H1 (cell line): ENCODE data around the gene PDE4B. TPM values are rescaled to one million over a fixed set of nuclear protein-coding genes. Genes with fewer than 3 reads are reported as not detected.

Experiments used
- ASH2L ChIP-seq: fragments of 200-600, 300-600 bp; sonication (generic); IDR thresholded peaks from one replicate; pipeline ENCODE4 v1.7.1; 2017; ENCODE audit warnings: low read length
- SIN3A ChIP-seq, 2 experiments: IDR thresholded peaks in 1 of 2; conservative IDR thresholded peaks in 1 of 2; 2 replicates each; pipeline ENCODE4 v1.6.1; 2011 to 2012; ENCODE audit warnings: low read length in 2 of 2, improper control_type of control experiment in 1 of 2, low read depth in 1 of 2, mild to moderate bottlenecking in 1 of 2
- polyA plus RNA-seq, 7 experiments: library from polyadenylated mRNA; depleted of rRNA in 3 of 7; stranded (reverse) in 5 of 7; unstranded in 2 of 7; fragments of >200 nt in 5 of 7; fragments of 200-250 nt in 2 of 7; gene quantifications; 1 replicate in 5 of 7; 2 replicates in 1 of 7; 4 replicates in 1 of 7; pipeline versions ENCODE4 v1.2.1 to v1.2.3, GENCODE V29; 2011 to 2013; ENCODE audit warnings: missing spikeins in 2 of 7, mixed read lengths in 2 of 7
- total RNA-seq: library from RNA; stranded (reverse); fragmentation: NEBNext Ultra II Directional; extraction: Animal tissue kit (Norgen Biotek cat#: 25700); gene quantifications from 2 replicates; pipeline ENCODE4 v1.2.1, GENCODE V29; 2021
- TF ChIP-seq, protein P1 (sequence below): fragments of 300-600 bp; sonication (generic); IDR thresholded peaks from 2 replicates; pipeline ENCODE4 v1.7.1; 2012; ENCODE audit warnings: low read length, moderate library complexity, mild to moderate bottlenecking, inconsistent platforms; ENCODE audit not compliant: insufficient replicate concordance
- TF ChIP-seq, protein P2 (sequence below): IDR thresholded peaks from 2 replicates; pipeline ENCODE4 v1.6.1; 2012; ENCODE audit warnings: low read length, inconsistent platforms
- TF ChIP-seq, protein P3 (sequence below), 3 experiments: IDR thresholded peaks; 1 replicate in 2 of 3; 2 replicates in 1 of 3; pipeline versions ENCODE4 v1.5.1 to v1.6.1; 2011; ENCODE audit warnings: low read length in 3 of 3, mild to moderate bottlenecking in 3 of 3, inconsistent platforms in 2 of 3, low read depth in 1 of 3, moderate library complexity in 1 of 3; ENCODE audit not compliant: insufficient read depth in 1 of 3; ENCODE audit errors: control extremely low read depth in 1 of 3

PDE4B gene
- total and polyA plus RNA-seq, 2 of the 8 experiments (the other 6 are each of a cell fraction or from before 2014, with no cell fraction given): 5.0 to 15.1 TPM

DNA sequence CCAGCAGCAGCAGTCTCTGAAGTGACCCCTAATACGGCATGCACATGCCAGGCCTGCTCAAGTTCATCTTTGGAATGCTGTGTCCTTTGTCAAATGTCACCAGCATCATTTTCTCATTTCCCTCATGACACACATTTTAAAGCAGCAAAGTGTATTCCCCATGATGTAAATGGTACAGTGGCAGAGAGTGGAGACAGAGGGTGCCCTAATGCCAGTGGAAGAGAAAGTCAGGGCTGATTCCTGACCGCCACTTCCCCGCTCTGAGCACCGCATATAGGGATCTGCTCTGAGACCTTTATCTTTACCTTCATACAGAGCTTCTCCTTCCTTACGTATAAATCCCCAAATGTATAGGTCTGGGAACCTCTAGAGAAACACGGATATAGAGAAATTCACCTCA lies 518.9 kb downstream of the PDE4B start (continued):
- TF ChIP-seq, protein P1, sequence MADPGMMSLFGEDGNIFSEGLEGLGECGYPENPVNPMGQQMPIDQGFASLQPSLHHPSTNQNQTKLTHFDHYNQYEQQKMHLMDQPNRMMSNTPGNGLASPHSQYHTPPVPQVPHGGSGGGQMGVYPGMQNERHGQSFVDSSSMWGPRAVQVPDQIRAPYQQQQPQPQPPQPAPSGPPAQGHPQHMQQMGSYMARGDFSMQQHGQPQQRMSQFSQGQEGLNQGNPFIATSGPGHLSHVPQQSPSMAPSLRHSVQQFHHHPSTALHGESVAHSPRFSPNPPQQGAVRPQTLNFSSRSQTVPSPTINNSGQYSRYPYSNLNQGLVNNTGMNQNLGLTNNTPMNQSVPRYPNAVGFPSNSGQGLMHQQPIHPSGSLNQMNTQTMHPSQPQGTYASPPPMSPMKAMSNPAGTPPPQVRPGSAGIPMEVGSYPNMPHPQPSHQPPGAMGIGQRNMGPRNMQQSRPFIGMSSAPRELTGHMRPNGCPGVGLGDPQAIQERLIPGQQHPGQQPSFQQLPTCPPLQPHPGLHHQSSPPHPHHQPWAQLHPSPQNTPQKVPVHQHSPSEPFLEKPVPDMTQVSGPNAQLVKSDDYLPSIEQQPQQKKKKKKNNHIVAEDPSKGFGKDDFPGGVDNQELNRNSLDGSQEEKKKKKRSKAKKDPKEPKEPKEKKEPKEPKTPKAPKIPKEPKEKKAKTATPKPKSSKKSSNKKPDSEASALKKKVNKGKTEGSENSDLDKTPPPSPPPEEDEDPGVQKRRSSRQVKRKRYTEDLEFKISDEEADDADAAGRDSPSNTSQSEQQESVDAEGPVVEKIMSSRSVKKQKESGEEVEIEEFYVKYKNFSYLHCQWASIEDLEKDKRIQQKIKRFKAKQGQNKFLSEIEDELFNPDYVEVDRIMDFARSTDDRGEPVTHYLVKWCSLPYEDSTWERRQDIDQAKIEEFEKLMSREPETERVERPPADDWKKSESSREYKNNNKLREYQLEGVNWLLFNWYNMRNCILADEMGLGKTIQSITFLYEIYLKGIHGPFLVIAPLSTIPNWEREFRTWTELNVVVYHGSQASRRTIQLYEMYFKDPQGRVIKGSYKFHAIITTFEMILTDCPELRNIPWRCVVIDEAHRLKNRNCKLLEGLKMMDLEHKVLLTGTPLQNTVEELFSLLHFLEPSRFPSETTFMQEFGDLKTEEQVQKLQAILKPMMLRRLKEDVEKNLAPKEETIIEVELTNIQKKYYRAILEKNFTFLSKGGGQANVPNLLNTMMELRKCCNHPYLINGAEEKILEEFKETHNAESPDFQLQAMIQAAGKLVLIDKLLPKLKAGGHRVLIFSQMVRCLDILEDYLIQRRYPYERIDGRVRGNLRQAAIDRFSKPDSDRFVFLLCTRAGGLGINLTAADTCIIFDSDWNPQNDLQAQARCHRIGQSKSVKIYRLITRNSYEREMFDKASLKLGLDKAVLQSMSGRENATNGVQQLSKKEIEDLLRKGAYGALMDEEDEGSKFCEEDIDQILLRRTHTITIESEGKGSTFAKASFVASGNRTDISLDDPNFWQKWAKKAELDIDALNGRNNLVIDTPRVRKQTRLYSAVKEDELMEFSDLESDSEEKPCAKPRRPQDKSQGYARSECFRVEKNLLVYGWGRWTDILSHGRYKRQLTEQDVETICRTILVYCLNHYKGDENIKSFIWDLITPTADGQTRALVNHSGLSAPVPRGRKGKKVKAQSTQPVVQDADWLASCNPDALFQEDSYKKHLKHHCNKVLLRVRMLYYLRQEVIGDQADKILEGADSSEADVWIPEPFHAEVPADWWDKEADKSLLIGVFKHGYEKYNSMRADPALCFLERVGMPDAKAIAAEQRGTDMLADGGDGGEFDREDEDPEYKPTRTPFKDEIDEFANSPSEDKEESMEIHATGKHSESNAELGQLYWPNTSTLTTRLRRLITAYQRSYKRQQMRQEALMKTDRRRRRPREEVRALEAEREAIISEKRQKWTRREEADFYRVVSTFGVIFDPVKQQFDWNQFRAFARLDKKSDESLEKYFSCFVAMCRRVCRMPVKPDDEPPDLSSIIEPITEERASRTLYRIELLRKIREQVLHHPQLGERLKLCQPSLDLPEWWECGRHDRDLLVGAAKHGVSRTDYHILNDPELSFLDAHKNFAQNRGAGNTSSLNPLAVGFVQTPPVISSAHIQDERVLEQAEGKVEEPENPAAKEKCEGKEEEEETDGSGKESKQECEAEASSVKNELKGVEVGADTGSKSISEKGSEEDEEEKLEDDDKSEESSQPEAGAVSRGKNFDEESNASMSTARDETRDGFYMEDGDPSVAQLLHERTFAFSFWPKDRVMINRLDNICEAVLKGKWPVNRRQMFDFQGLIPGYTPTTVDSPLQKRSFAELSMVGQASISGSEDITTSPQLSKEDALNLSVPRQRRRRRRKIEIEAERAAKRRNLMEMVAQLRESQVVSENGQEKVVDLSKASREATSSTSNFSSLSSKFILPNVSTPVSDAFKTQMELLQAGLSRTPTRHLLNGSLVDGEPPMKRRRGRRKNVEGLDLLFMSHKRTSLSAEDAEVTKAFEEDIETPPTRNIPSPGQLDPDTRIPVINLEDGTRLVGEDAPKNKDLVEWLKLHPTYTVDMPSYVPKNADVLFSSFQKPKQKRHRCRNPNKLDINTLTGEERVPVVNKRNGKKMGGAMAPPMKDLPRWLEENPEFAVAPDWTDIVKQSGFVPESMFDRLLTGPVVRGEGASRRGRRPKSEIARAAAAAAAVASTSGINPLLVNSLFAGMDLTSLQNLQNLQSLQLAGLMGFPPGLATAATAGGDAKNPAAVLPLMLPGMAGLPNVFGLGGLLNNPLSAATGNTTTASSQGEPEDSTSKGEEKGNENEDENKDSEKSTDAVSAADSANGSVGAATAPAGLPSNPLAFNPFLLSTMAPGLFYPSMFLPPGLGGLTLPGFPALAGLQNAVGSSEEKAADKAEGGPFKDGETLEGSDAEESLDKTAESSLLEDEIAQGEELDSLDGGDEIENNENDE: no peak
- TF ChIP-seq ASH2L (no peak), SIN3A (conservative IDR thresholded peaks at IDR 0.05 in 1 of 2, IDR thresholded peaks at IDR 0.05 in 1 of 2; ENCODE audit: low read depth in 1 of 2, low read length in 2 of 2) (no peak)
- TF ChIP-seq, protein P2, sequence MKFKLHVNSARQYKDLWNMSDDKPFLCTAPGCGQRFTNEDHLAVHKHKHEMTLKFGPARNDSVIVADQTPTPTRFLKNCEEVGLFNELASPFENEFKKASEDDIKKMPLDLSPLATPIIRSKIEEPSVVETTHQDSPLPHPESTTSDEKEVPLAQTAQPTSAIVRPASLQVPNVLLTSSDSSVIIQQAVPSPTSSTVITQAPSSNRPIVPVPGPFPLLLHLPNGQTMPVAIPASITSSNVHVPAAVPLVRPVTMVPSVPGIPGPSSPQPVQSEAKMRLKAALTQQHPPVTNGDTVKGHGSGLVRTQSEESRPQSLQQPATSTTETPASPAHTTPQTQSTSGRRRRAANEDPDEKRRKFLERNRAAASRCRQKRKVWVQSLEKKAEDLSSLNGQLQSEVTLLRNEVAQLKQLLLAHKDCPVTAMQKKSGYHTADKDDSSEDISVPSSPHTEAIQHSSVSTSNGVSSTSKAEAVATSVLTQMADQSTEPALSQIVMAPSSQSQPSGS: no peak
- TF ChIP-seq, protein P3, sequence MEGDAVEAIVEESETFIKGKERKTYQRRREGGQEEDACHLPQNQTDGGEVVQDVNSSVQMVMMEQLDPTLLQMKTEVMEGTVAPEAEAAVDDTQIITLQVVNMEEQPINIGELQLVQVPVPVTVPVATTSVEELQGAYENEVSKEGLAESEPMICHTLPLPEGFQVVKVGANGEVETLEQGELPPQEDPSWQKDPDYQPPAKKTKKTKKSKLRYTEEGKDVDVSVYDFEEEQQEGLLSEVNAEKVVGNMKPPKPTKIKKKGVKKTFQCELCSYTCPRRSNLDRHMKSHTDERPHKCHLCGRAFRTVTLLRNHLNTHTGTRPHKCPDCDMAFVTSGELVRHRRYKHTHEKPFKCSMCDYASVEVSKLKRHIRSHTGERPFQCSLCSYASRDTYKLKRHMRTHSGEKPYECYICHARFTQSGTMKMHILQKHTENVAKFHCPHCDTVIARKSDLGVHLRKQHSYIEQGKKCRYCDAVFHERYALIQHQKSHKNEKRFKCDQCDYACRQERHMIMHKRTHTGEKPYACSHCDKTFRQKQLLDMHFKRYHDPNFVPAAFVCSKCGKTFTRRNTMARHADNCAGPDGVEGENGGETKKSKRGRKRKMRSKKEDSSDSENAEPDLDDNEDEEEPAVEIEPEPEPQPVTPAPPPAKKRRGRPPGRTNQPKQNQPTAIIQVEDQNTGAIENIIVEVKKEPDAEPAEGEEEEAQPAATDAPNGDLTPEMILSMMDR (IDR thresholded peaks at IDR 0.05; ENCODE audit: control extremely low read depth in 1 of 3, insufficient read depth in 1 of 3, low read depth in 1 of 3, low read length in 3 of 3): no peak
- TF ChIP-seq, all 59 proteins: peak for 0
